Parathyroid adenoma (tissue), 2 donors: ENCODE measurements around the gene RELN.

Experiments used
- H2AFZ ChIP-seq: fragments of 300-600 bp; sonication (generic); one replicate; pipeline ENCODE4 v1.7.0; 2017; ENCODE audit warnings: antibody characterized with exemption, mild to moderate bottlenecking
- H3K27ac ChIP-seq: fragments of 300-600 bp; sonication (generic); one replicate; pipeline ENCODE4 v1.7.0; 2017
- H3K27me3 ChIP-seq: fragments of 300-600 bp; sonication (generic); one replicate; pipeline ENCODE4 v1.7.0; 2017; ENCODE audit warnings: low read length; ENCODE audit not compliant: control insufficient read depth, insufficient read depth
- H3K36me3 ChIP-seq: fragments of 300-600 bp; sonication (generic); one replicate; pipeline ENCODE4 v1.7.0; 2017; ENCODE audit warnings: low read length; ENCODE audit not compliant: control insufficient read depth, insufficient read depth
- H3K4me1 ChIP-seq: fragments of 300-600 bp; sonication (generic); one replicate; pipeline ENCODE4 v1.7.0; 2017; ENCODE audit warnings: control low read depth
- H3K4me2 ChIP-seq: fragments of 300-600 bp; sonication (generic); one replicate; pipeline ENCODE4 v1.7.0; 2017; ENCODE audit warnings: low read length
- H3K4me3 ChIP-seq: fragments of 300-600 bp; sonication (generic); one replicate; pipeline ENCODE4 v1.7.0; 2017; ENCODE audit warnings: low read depth, low read length
- H3K79me2 ChIP-seq: fragments of 300-600 bp; sonication (generic); one replicate; pipeline ENCODE4 v1.7.0; 2017; ENCODE audit warnings: control low read depth
- H3K9ac ChIP-seq: fragments of 300-600 bp; sonication (generic); one replicate; pipeline ENCODE4 v1.7.0; 2017; ENCODE audit warnings: mild to moderate bottlenecking
- H3K9me3 ChIP-seq: fragments of 300-600 bp; sonication (generic); one replicate; pipeline ENCODE4 v1.7.0; 2017; ENCODE audit warnings: low read length; ENCODE audit not compliant: control insufficient read depth
- CTCF ChIP-seq: fragments of 300-600 bp; sonication (generic); IDR thresholded peaks from one replicate; pipeline ENCODE4 v1.7.0; 2017; ENCODE audit warnings: antibody characterized with exemption, mild to moderate bottlenecking
- donor health status: primary hyperparathyroidism.

RELN gene

DNA sequence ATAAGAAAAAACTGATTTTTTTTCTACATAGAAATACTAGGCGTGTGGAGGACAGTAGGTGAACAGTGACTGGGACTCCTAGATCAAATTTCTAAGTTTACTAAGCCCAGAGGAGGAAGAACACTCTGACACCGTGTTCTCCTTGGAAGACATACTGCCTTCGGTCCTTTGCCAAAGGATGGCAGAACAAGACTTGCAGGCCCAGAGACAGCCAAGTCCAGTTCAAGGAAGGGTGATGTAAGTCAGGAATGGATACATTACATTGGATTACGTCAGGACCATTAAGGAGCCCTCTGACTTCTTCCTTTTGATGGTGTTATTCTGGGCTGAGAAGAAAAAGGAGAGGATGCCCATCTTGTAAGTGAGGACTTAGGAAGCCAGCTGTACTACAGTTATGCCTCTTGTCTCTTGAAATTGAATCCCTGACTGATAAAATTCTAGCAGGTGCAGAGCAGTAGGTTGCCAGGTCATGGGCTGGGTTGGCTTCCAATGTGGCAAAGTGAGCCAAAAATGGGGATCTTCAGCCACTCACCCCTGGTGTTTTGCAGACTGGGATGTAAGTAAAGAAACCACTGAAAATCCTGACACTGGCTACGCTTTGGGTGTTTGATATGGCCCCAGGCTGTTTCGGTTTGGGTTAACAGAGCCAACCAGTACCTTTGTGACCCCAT lies 45.1 kb downstream of the RELN start:
- Histone ChIP-seq H3K9ac (no peak overlapping the region), H3K4me3 (no peak overlapping the region), H3K4me2 (no peak overlapping the region), H3K4me1 (no peaks in the 10 kb centered on the region), H3K27me3 (no peaks in the 10 kb centered on the region), H3K79me2 (no peaks in the 10 kb centered on the region), H3K27ac (no peak overlapping the region), H3K36me3 (no peaks in the 10 kb centered on the region), H3K9me3 (no peaks in the 10 kb centered on the region), H2AFZ (no peak overlapping the region)
- TF ChIP-seq CTCF = no peak

DNA sequence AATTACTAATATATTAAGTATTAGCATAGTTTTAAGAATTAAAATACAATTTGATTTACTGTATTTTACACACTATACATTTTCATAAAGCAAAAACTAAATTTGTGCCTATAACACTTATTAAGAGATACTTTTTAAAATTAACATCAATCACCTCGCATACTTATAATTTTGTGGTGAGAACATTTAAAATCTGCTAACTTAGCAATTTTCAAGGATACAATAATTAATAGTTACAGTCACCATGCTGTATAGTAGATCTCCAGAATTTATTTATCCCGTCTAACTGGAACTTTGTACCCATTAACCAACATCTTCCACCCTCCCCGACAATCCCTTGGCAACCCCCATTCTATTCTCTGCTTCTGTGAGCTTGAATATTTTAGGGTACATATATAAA lies 47.5 kb downstream of the RELN start:
- no peaks in the 10 kb centered on the region for H3K27me3 ChIP-seq
- no peak overlapping the region for H3K27ac ChIP-seq
- H3K4me1 ChIP-seq = no peaks in the 10 kb centered on the region
- TF ChIP-seq CTCF = no peak
- H2AFZ ChIP-seq = no peak overlapping the region
- no peak overlapping the region for H3K9ac ChIP-seq
- no peaks in the 10 kb centered on the region for H3K9me3 ChIP-seq
- H3K4me2 ChIP-seq = no peak overlapping the region
- no peaks in the 10 kb centered on the region for H3K79me2 ChIP-seq
- no peaks in the 10 kb centered on the region for H3K36me3 ChIP-seq
- H3K4me3 ChIP-seq = no peak overlapping the region

DNA sequence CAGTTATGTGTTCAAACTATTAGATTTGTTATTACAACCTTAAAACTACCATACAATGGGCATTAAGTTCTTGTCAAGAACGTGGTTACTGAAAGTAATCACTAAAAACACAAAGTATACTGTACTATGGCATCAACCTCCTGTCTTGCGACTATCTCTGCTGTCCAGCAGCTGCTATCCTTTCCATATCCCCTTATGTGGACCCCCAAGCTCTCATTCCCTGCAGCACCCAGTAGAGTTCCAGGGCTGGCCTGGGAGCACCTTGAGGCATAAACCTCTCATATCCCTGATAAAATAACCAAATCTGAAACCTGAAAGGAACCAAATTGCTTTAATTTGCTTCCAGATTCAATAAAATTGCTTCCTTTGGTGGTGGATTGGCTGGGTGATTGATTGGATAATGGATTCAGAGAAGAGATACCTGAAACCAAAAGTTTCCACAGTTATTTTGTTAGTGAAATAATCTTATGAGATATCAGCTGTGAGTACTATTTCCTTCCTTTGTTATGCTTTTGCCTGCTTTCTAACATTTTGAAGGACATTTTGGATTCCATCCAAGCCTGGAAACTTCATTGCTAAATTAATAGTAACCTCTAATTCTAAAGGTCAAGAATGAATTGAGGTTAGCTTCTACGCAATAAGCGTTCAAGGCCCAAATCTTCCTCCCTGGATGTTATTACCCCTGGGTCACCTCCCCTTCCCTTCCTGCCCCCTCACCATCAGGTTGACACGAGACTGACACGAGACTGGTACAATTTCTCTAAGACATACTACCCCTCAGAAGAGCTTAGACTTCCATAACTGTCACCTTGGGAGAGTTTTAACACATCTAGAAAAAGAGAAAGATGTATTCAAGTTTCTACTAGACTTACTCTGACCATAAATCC lies 48.8 kb downstream of the RELN start:
- Histone ChIP-seq H3K79me2 (no peaks in the 10 kb centered on the region), H3K4me2 (no peak overlapping the region), H2AFZ (no peak overlapping the region), H3K27me3 (no peaks in the 10 kb centered on the region), H3K9ac (no peak overlapping the region), H3K36me3 (no peaks in the 10 kb centered on the region), H3K4me3 (no peak overlapping the region), H3K27ac (no peak overlapping the region), H3K4me1 (no peaks in the 10 kb centered on the region), H3K9me3 (no peaks in the 10 kb centered on the region)
- no peak for TF ChIP-seq CTCF

DNA sequence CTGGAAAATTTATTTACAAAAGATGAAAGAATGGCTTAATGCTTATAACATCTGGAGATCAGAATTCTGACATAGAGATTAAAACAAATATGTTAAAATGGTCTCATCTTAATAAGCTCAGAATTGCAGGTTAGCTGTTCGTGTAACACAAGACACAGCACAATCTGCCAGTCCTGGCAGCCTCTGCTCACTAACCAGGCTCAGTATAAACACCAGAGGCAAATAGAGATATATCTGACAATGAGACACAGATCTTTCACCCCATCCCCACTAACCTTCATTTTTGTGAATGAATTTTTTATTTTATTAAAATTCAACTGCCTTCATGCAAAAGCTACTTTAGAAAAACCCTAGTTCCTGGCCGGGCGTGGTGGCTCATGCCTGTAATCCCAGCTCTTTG lies 51.8 kb downstream of the RELN start:
- Histone ChIP-seq H3K36me3 (no peaks in the 10 kb centered on the region), H3K79me2 (no peaks in the 10 kb centered on the region), H3K27ac (no peak overlapping the region), H3K4me3 (no peak overlapping the region), H3K4me1 (no peaks in the 10 kb centered on the region), H3K27me3 (no peaks in the 10 kb centered on the region), H3K9me3 (no peaks in the 10 kb centered on the region), H3K4me2 (no peak overlapping the region), H2AFZ (no peak overlapping the region), H3K9ac (no peak overlapping the region)
- TF ChIP-seq CTCF = no peak
